Measurements from ENCODE around the gene OR2F1.
A peak's percentile ranks its signal among the peaks of the same experiment; 100 is the strongest.

GRCh38 chr7:143975617-143976016, 21.0 kb downstream of the OR2F1 start:
- TF ChIP-seq, protein P1, sequence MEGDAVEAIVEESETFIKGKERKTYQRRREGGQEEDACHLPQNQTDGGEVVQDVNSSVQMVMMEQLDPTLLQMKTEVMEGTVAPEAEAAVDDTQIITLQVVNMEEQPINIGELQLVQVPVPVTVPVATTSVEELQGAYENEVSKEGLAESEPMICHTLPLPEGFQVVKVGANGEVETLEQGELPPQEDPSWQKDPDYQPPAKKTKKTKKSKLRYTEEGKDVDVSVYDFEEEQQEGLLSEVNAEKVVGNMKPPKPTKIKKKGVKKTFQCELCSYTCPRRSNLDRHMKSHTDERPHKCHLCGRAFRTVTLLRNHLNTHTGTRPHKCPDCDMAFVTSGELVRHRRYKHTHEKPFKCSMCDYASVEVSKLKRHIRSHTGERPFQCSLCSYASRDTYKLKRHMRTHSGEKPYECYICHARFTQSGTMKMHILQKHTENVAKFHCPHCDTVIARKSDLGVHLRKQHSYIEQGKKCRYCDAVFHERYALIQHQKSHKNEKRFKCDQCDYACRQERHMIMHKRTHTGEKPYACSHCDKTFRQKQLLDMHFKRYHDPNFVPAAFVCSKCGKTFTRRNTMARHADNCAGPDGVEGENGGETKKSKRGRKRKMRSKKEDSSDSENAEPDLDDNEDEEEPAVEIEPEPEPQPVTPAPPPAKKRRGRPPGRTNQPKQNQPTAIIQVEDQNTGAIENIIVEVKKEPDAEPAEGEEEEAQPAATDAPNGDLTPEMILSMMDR (conservative IDR thresholded peaks at IDR 0.05 in 1 of 2, IDR thresholded peaks at IDR 0.05 in 1 of 2; ENCODE audit: low read depth in 1 of 2, low read length in 2 of 2), result peak in 1 of 2 donors; percentile 20
- no peak for TF ChIP-seq EZH2 (IDR thresholded peaks at IDR 0.05; ENCODE audit: low read length, missing control alignments)

Data from fibroblast of lung (primary cell).